ENCODE data around the gene IL4I1.

The IL4I1 gene

GRCh38 chr19:49907745-49908446 lies 11.2 kb upstream of the IL4I1 start:
- Histone ChIP-seq H4K5ac (ENCODE audit: low read length) (no peak overlapping the region), H3K23ac (ENCODE audit: low read length) (no peak overlapping the region), H2BK120ac (ENCODE audit: low read depth, low read length) (no peak overlapping the region), H3K79me2 (ENCODE audit: control insufficient read depth, insufficient read depth, low read length) (peaks cover 2% of the 10 kb centered on the region), H3K27me3 (ENCODE audit: insufficient read depth, low read length, poor library complexity) (no peaks in the 10 kb centered on the region), H3K4me1 (ENCODE audit: control insufficient read depth, low read depth, low read length) (no peaks in the 10 kb centered on the region), H3K79me1 (ENCODE audit: low read length) (peaks cover 4% of the 10 kb centered on the region), H3K4ac (ENCODE audit: low read depth, low read length) (no peak overlapping the region), H3K36me3 (ENCODE audit: control insufficient read depth, insufficient read depth, low read length) (peaks cover 17% of the 10 kb centered on the region), H3K56ac (ENCODE audit: low read length) (no peak overlapping the region), H3K27ac (ENCODE audit: low read depth, low read length) (no peak overlapping the region), H2BK15ac (replicated peaks; ENCODE audit: low read depth) (no peak overlapping the region), H3K4me3 (ENCODE audit: low read length) (no peak overlapping the region), H2AK5ac (ENCODE audit: low read length) (no peak overlapping the region), H4K8ac (ENCODE audit: low read depth, low read length) (no peak overlapping the region), H3K9ac (ENCODE audit: low read length) (no peak overlapping the region), H3K18ac (ENCODE audit: low read length) (no peak overlapping the region), H3K4me2 (ENCODE audit: low read length) (no peak overlapping the region), H2BK5ac (ENCODE audit: low read length) (no peak overlapping the region)
- no CpG with 5 or more reads among the region's 23 CpGs for WGBS (ENCODE audit: extremely low coverage, insufficient coverage, low lambda C conversion rate)
- no peak for DNase-seq

GRCh38 chr19:49906879-49907564 lies 10.3 kb upstream of the IL4I1 start:
- no peak overlapping the region for H3K4ac ChIP-seq (ENCODE audit: low read depth, low read length)
- H3K79me2 ChIP-seq (ENCODE audit: control insufficient read depth, insufficient read depth, low read length) = peaks cover 2% of the 10 kb centered on the region
- WGBS (ENCODE audit: extremely low coverage, insufficient coverage, low lambda C conversion rate) = no CpG with 5 or more reads among the region's 16 CpGs
- no peak overlapping the region for H3K56ac ChIP-seq (ENCODE audit: low read length)
- H3K27me3 ChIP-seq (ENCODE audit: insufficient read depth, low read length, poor library complexity) = no peaks in the 10 kb centered on the region
- H3K27ac ChIP-seq (ENCODE audit: low read depth, low read length) = no peak overlapping the region
- no peak overlapping the region for H2BK5ac ChIP-seq (ENCODE audit: low read length)
- no peak overlapping the region for H3K9ac ChIP-seq (ENCODE audit: low read length)
- H2AK5ac ChIP-seq (ENCODE audit: low read length) = no peak overlapping the region
- no peak overlapping the region for H3K18ac ChIP-seq (ENCODE audit: low read length)
- no peak overlapping the region for H3K4me2 ChIP-seq (ENCODE audit: low read length)
- H3K4me3 ChIP-seq (ENCODE audit: low read length) = no peak overlapping the region
- DNase-seq = no peak
- H3K79me1 ChIP-seq (ENCODE audit: low read length) = peaks cover 4% of the 10 kb centered on the region
- H3K23ac ChIP-seq (ENCODE audit: low read length) = no peak overlapping the region
- H3K4me1 ChIP-seq (ENCODE audit: control insufficient read depth, low read depth, low read length) = no peaks in the 10 kb centered on the region
- no peak overlapping the region for H2BK120ac ChIP-seq (ENCODE audit: low read depth, low read length)
- H4K5ac ChIP-seq (ENCODE audit: low read length) = no peak overlapping the region
- H4K8ac ChIP-seq (ENCODE audit: low read depth, low read length) = no peak overlapping the region
- H3K36me3 ChIP-seq (ENCODE audit: control insufficient read depth, insufficient read depth, low read length) = peaks cover 17% of the 10 kb centered on the region
- no peak overlapping the region for H2BK15ac ChIP-seq (replicated peaks; ENCODE audit: low read depth)

GRCh38 chr19:49904136-49904535 lies 7.4 kb upstream of the IL4I1 start:
- Histone ChIP-seq H3K4me3 (ENCODE audit: low read length) (no peak overlapping the region), H3K4me2 (ENCODE audit: low read length) (no peak overlapping the region), H2BK120ac (ENCODE audit: low read depth, low read length) (no peak overlapping the region), H3K36me3 (ENCODE audit: control insufficient read depth, insufficient read depth, low read length) (peaks cover 10% of the 10 kb centered on the region), H3K4me1 (ENCODE audit: control insufficient read depth, low read depth, low read length) (no peaks in the 10 kb centered on the region), H3K4ac (ENCODE audit: low read depth, low read length) (no peak overlapping the region), H2BK15ac (replicated peaks; ENCODE audit: low read depth) (no peak overlapping the region), H3K79me1 (ENCODE audit: low read length) (no peaks in the 10 kb centered on the region), H2BK5ac (ENCODE audit: low read length) (no peak overlapping the region), H4K8ac (ENCODE audit: low read depth, low read length) (no peak overlapping the region), H3K56ac (ENCODE audit: low read length) (no peak overlapping the region), H2AK5ac (ENCODE audit: low read length) (no peak overlapping the region), H4K5ac (ENCODE audit: low read length) (no peak overlapping the region), H3K23ac (ENCODE audit: low read length) (no peak overlapping the region), H3K27me3 (ENCODE audit: insufficient read depth, low read length, poor library complexity) (no peaks in the 10 kb centered on the region), H3K9ac (ENCODE audit: low read length) (no peak overlapping the region), H3K27ac (ENCODE audit: low read depth, low read length) (no peak overlapping the region), H3K79me2 (ENCODE audit: control insufficient read depth, insufficient read depth, low read length) (no peaks in the 10 kb centered on the region), H3K18ac (ENCODE audit: low read length) (no peak overlapping the region)
- WGBS (ENCODE audit: extremely low coverage, insufficient coverage, low lambda C conversion rate) = no CpG with 5 or more reads among the region's 6 CpGs
- no peak for DNase-seq

- Histone ChIP-seq H3K56ac (ENCODE audit: low read length) (no peak overlapping the region), H3K4me2 (ENCODE audit: low read length) (no peak overlapping the region), H3K9ac (ENCODE audit: low read length) (no peak overlapping the region), H3K27ac (ENCODE audit: low read depth, low read length) (no peak overlapping the region), H3K18ac (ENCODE audit: low read length) (no peak overlapping the region), H3K79me2 (ENCODE audit: control insufficient read depth, insufficient read depth, low read length) (no peaks in the 10 kb centered on the region), H3K27me3 (ENCODE audit: insufficient read depth, low read length, poor library complexity) (no peaks in the 10 kb centered on the region), H4K5ac (ENCODE audit: low read length) (no peak overlapping the region), H2AK5ac (ENCODE audit: low read length) (no peak overlapping the region), H3K79me1 (ENCODE audit: low read length) (no peaks in the 10 kb centered on the region), H3K36me3 (ENCODE audit: control insufficient read depth, insufficient read depth, low read length) (no peaks in the 10 kb centered on the region), H2BK120ac (ENCODE audit: low read depth, low read length) (no peak overlapping the region), H2BK15ac (replicated peaks; ENCODE audit: low read depth) (no peak overlapping the region), H3K4me3 (ENCODE audit: low read length) (no peak overlapping the region), H4K8ac (ENCODE audit: low read depth, low read length) (no peak overlapping the region), H2BK5ac (ENCODE audit: low read length) (no peak overlapping the region), H3K4me1 (ENCODE audit: control insufficient read depth, low read depth, low read length) (no peaks in the 10 kb centered on the region), H3K23ac (ENCODE audit: low read length) (no peak overlapping the region), H3K4ac (ENCODE audit: low read depth, low read length) (no peak overlapping the region)
- DNase-seq = no peak
- no CpG with 5 or more reads among the region's 17 CpGs for WGBS (ENCODE audit: extremely low coverage, insufficient coverage, low lambda C conversion rate)
These were observed 955 bp downstream of the IL4I1 start for GRCh38 chr19:49895566-49896297.

GRCh38 chr19:49894879-49895565 lies 1.7 kb downstream of the IL4I1 start:
- no CpG with 5 or more reads among the region's 17 CpGs for WGBS (ENCODE audit: extremely low coverage, insufficient coverage, low lambda C conversion rate)
- H2BK5ac ChIP-seq (ENCODE audit: low read length) = no peak overlapping the region
- no peak overlapping the region for H3K4me2 ChIP-seq (ENCODE audit: low read length)
- H3K4ac ChIP-seq (ENCODE audit: low read depth, low read length) = no peak overlapping the region
- no peak overlapping the region for H2BK15ac ChIP-seq (replicated peaks; ENCODE audit: low read depth)
- H3K79me1 ChIP-seq (ENCODE audit: low read length) = no peaks in the 10 kb centered on the region
- no peaks in the 10 kb centered on the region for H3K27me3 ChIP-seq (ENCODE audit: insufficient read depth, low read length, poor library complexity)
- H3K36me3 ChIP-seq (ENCODE audit: control insufficient read depth, insufficient read depth, low read length) = no peaks in the 10 kb centered on the region
- H3K79me2 ChIP-seq (ENCODE audit: control insufficient read depth, insufficient read depth, low read length) = no peaks in the 10 kb centered on the region
- no peak overlapping the region for H3K27ac ChIP-seq (ENCODE audit: low read depth, low read length)
- H3K23ac ChIP-seq (ENCODE audit: low read length) = no peak overlapping the region
- H3K4me1 ChIP-seq (ENCODE audit: control insufficient read depth, low read depth, low read length) = no peaks in the 10 kb centered on the region
- DNase-seq = no peak
- no peak overlapping the region for H3K9ac ChIP-seq (ENCODE audit: low read length)
- no peak overlapping the region for H3K4me3 ChIP-seq (ENCODE audit: low read length)
- no peak overlapping the region for H4K5ac ChIP-seq (ENCODE audit: low read length)
- no peak overlapping the region for H4K8ac ChIP-seq (ENCODE audit: low read depth, low read length)
- no peak overlapping the region for H3K56ac ChIP-seq (ENCODE audit: low read length)
- no peak overlapping the region for H3K18ac ChIP-seq (ENCODE audit: low read length)
- no peak overlapping the region for H2BK120ac ChIP-seq (ENCODE audit: low read depth, low read length)
- no peak overlapping the region for H2AK5ac ChIP-seq (ENCODE audit: low read length)

Measured in mesendoderm (in vitro differentiated cells).